SK-N-SH treated with all-trans-retinoic acid at 6 μM for 48 hours (cell line): ENCODE data around the gene MMP11.
A peak's percentile ranks its signal among the peaks of the same experiment; 100 is the strongest.

ENCODE experiments used
- ATAC-seq: fragments of 200-7000 bp; cut with Tn5 transposase; 3 replicates; pipeline ENCODE4 v1.9.1; 2020; ENCODE audit warnings: mild to moderate bottlenecking, moderate library complexity
- BACH2 ChIP-seq: fragments of 250-450 bp; sonication (Bioruptor Pico); IDR thresholded peaks from 2 replicates; pipeline ENCODE4 v1.9.0; 2021; ENCODE audit warnings: mild to moderate bottlenecking, borderline replicate concordance
- CSDC2 ChIP-seq: fragments of 250-450 bp; sonication (Bioruptor Pico); IDR thresholded peaks from 2 replicates; pipeline ENCODE4 v1.5.0; 2020; ENCODE audit warnings: mild to moderate bottlenecking, moderate library complexity
- ISL1 ChIP-seq: fragments of 250-450 bp; sonication (Bioruptor Pico); IDR thresholded peaks from 2 replicates; pipeline ENCODE4 v2.1.2; 2022; ENCODE audit warnings: mild to moderate bottlenecking, moderate library complexity
- OSR1 ChIP-seq: fragments of 250-450 bp; sonication (Bioruptor Pico); IDR thresholded peaks from 2 replicates; pipeline ENCODE4 v1.8.0; 2022; ENCODE audit warnings: moderate library complexity, mild to moderate bottlenecking, inconsistent platforms
- RARB ChIP-seq: fragments of 250-450 bp; sonication (Bioruptor Pico); IDR thresholded peaks from 2 replicates; pipeline ENCODE4 v1.8.0; 2021; ENCODE audit warnings: mild to moderate bottlenecking, moderate library complexity
- TCF4 ChIP-seq: fragments of 250-450 bp; sonication (Bioruptor Pico); IDR thresholded peaks from 2 replicates; pipeline ENCODE4 v1.8.0; 2021; ENCODE audit warnings: mild to moderate bottlenecking, moderate library complexity, borderline replicate concordance
- TOX ChIP-seq: fragments of 250-450 bp; sonication (Bioruptor Pico); IDR thresholded peaks from 2 replicates; pipeline ENCODE4 v1.8.0; 2021; ENCODE audit warnings: mild to moderate bottlenecking, moderate library complexity, borderline replicate concordance
- ZC3H10 ChIP-seq: fragments of 250-450 bp; sonication (Bioruptor Pico); IDR thresholded peaks from 2 replicates; pipeline ENCODE4 v1.5.1; 2021; ENCODE audit warnings: mild to moderate bottlenecking, moderate library complexity
- ZFP3 ChIP-seq: fragments of 250-450 bp; sonication (Bioruptor Pico); IDR thresholded peaks from 2 replicates; pipeline ENCODE4 v1.5.0; 2020; ENCODE audit warnings: mild to moderate bottlenecking, moderate library complexity
- ZNF565 ChIP-seq: fragments of 450-650 bp; formaldehyde crosslinking; conservative IDR thresholded peaks from 2 replicates; pipeline ENCODE4 v1.5.0; 2020; ENCODE audit warnings: low read depth, mild to moderate bottlenecking, moderate library complexity
- ZNF8 ChIP-seq: fragments of 450-650 bp; formaldehyde crosslinking; IDR thresholded peaks from 2 replicates; pipeline ENCODE4 v1.5.0; 2020; ENCODE audit warnings: mild to moderate bottlenecking, moderate library complexity
- TF ChIP-seq, protein P1 (sequence below): fragments of 250-450 bp; sonication (Bioruptor Pico); IDR thresholded peaks from 2 replicates; pipeline ENCODE4 v1.5.1; 2020; ENCODE audit warnings: low read depth, mild to moderate bottlenecking, moderate library complexity
- TF ChIP-seq, protein P2 (sequence below): fragments of 250-450 bp; sonication (Bioruptor Pico); IDR thresholded peaks from 2 replicates; pipeline ENCODE4 v1.8.0; 2021; ENCODE audit warnings: low read depth, mild to moderate bottlenecking, moderate library complexity, borderline replicate concordance
- TF ChIP-seq, protein P3 (sequence below): fragments of 250-450 bp; sonication (Bioruptor Pico); IDR thresholded peaks from 2 replicates; pipeline ENCODE4 v1.5.0; 2020; ENCODE audit warnings: mild to moderate bottlenecking, moderate library complexity
- TF ChIP-seq, protein P4 (sequence below): fragments of 250-450 bp; sonication (Bioruptor Pico); IDR thresholded peaks from 2 replicates; pipeline ENCODE4 v1.5.1; 2021; ENCODE audit warnings: mild to moderate bottlenecking, moderate library complexity

The MMP11 gene

DNA sequence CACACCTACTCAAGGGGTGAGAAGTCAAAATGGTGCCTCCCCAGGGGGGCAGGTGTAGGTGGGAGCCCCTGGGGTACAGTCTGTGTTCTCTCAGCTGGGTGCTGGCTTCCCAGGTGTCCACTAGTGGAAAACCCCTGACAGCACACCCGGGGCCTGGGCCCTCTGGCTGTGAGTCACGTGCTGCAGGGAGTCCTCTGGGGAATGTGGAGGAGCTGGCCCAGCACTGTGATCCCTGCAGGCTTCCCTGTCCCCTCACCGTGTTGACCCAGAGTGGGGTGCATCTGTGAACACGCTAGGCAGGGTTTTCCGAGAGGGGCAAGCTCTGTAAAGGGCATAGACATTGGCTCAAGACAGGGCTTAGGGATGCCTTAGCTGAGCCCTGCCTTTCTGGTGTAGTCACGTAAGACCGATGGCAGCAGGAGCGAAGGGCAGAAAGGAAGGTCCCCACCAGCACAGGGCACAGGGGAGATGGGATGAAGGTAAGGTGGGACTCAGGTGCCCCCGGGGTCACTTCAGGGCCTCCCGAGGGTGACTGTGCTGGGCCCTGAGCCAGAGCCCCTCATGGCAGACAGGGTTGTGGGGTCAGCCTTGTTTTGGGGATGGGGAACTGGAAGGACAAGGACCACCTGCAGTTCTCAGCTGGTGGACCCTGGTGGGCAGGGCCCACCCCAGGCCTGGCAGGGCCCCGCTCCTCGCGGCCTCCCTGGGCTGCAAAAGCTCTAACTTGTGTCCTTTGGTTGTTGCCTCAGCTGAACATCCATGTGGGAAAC, 52.0 kb downstream of the MMP11 start (continued):
- TF ChIP-seq RARB (CRISPR knock-in tag) = no peak
- TF ChIP-seq, protein P1, sequence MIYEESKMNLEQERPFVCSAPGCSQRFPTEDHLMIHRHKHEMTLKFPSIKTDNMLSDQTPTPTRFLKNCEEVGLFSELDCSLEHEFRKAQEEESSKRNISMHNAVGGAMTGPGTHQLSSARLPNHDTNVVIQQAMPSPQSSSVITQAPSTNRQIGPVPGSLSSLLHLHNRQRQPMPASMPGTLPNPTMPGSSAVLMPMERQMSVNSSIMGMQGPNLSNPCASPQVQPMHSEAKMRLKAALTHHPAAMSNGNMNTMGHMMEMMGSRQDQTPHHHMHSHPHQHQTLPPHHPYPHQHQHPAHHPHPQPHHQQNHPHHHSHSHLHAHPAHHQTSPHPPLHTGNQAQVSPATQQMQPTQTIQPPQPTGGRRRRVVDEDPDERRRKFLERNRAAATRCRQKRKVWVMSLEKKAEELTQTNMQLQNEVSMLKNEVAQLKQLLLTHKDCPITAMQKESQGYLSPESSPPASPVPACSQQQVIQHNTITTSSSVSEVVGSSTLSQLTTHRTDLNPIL (CRISPR knock-in tag) = no peak

DNA sequence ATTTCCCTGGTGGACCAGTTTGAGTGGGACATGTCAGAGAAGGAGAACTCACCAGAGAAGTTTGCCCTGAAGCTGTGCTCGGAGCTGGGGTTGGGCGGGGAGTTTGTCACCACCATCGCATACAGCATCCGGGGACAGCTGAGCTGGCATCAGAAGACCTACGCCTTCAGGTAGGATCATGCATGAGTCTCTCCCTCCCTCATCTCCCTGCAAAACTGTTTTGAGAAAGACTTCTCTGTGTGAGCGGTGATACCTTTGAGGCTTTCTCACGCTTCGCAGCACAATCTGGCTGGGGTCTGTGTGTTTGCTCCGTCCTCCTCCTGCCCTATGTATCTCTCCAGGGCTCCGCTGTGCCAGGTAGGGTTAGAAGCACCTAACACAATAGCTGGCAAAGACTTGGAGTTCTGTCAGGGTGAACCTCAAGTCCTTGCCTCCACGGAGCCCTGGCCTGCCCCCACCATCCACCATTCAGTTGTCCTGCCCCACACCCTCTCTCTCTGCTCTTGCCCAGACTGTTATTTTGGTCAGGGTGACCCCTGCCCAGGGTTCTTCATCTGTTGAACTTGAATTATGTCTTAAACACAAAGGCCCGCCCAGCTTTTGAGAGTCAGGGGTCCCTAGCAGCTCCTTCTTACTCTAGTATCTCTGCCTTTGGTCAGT, 52.7 kb downstream of the MMP11 start:
- TF ChIP-seq ZNF565 (CRISPR knock-in tag) (no peak), BACH2 (no peak), ZNF8 (CRISPR knock-in tag) (no peak), ZC3H10 (CRISPR knock-in tag) (no peak)
- TF ChIP-seq, protein P2, sequence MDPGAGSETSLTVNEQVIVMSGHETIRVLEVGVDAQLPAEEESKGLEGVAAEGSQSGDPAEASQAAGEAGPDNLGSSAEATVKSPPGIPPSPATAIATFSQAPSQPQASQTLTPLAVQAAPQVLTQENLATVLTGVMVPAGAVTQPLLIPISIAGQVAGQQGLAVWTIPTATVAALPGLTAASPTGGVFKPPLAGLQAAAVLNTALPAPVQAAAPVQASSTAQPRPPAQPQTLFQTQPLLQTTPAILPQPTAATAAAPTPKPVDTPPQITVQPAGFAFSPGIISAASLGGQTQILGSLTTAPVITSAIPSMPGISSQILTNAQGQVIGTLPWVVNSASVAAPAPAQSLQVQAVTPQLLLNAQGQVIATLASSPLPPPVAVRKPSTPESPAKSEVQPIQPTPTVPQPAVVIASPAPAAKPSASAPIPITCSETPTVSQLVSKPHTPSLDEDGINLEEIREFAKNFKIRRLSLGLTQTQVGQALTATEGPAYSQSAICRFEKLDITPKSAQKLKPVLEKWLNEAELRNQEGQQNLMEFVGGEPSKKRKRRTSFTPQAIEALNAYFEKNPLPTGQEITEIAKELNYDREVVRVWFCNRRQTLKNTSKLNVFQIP (CRISPR knock-in tag) = no peak
- no peak for ATAC-seq

DNA sequence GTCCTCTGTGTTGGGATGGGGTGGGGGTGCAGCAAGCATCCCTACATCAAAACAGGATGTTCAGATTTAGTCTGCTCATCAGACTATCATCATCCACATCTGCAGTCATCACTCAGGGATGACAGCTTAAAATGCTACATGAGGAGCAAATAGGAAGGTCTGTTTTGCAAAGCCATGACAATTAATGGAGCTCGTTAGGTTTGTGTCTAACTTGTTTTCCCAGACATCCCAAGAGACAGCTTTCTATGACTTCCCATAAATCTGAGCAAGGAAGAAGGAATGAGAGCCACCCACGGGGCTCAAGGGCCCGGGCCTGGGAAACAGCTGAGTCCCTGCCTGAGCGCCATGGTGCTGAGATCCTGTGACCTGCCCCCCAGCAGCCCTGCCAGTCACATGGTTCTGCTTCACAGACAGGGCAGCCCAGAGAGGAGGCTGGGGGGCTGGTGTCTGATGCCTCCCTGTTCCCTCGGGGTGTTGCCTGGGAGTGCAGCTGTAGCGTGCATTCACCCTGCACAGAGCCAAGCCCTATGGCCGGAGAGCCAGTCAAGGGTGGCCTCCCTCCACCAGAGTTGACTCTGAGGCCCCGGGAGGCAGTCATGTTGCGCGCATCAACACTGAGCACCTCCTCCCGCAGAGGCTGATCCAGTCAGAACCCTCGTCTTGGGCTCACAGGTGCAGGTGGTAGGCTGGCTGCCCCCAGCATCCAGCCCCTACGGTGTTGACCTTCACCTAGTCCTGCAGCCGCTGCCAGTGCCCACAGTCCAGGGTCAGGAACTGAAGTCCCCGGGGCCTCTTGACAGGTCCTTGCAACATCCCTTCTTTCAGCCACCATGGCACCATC, 54.1 kb downstream of the MMP11 start:
- TF ChIP-seq, protein P1 (CRISPR knock-in tag) = no peak
- TF ChIP-seq, protein P3, sequence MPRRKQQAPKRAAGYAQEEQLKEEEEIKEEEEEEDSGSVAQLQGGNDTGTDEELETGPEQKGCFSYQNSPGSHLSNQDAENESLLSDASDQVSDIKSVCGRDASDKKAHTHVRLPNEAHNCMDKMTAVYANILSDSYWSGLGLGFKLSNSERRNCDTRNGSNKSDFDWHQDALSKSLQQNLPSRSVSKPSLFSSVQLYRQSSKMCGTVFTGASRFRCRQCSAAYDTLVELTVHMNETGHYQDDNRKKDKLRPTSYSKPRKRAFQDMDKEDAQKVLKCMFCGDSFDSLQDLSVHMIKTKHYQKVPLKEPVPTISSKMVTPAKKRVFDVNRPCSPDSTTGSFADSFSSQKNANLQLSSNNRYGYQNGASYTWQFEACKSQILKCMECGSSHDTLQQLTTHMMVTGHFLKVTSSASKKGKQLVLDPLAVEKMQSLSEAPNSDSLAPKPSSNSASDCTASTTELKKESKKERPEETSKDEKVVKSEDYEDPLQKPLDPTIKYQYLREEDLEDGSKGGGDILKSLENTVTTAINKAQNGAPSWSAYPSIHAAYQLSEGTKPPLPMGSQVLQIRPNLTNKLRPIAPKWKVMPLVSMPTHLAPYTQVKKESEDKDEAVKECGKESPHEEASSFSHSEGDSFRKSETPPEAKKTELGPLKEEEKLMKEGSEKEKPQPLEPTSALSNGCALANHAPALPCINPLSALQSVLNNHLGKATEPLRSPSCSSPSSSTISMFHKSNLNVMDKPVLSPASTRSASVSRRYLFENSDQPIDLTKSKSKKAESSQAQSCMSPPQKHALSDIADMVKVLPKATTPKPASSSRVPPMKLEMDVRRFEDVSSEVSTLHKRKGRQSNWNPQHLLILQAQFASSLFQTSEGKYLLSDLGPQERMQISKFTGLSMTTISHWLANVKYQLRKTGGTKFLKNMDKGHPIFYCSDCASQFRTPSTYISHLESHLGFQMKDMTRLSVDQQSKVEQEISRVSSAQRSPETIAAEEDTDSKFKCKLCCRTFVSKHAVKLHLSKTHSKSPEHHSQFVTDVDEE (CRISPR knock-in tag) = peak; percentile 94
- TF ChIP-seq OSR1 (CRISPR knock-in tag) = no peak
- 0 out of 2 replicates have a peak, but pooled peaks have one; percentile 51 for TF ChIP-seq ZNF8 (CRISPR knock-in tag)
- TF ChIP-seq TCF4 (CRISPR knock-in tag) = peak; percentile 88
- peak; percentile 58 for TF ChIP-seq ISL1 (CRISPR knock-in tag)
- ATAC-seq = peak; percentile 44

DNA sequence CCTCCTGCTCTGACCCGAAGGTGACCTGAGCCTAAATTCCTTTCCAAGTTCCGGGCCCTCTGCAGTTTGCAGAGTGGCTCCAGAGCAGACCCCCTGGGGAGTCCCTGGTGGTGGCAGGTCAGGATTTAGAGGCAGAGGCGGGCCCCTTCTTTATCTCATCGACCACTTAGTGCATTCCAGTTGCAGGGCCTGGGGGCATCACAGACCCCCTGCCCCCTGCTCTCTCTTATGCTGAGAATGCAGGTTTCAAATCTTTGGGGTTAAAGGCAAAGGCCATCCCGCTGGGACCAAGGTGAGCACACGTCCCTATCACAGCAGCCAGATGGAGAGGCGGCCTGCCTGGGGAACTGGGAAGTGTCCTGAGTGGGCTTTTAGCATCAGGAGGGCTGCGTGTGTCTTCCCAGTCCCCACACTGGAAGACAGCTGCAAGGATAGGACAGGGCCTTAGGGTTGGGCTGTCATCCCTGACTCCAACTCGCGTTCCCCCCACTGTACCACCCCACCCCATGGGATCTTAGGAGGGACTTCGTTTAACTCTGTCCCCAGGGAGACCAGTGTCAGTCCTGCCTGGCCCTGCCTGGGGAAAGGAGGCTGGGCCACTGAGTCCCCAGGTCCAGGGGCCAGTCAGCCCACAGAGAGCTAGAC, 54.8 kb downstream of the MMP11 start:
- no peak for ATAC-seq
- TF ChIP-seq CSDC2 (CRISPR knock-in tag) (no peak), BACH2 (no peak), TOX (no peak), ZFP3 (CRISPR knock-in tag) (no peak), ZNF565 (CRISPR knock-in tag) (no peak)
- TF ChIP-seq, protein P4, sequence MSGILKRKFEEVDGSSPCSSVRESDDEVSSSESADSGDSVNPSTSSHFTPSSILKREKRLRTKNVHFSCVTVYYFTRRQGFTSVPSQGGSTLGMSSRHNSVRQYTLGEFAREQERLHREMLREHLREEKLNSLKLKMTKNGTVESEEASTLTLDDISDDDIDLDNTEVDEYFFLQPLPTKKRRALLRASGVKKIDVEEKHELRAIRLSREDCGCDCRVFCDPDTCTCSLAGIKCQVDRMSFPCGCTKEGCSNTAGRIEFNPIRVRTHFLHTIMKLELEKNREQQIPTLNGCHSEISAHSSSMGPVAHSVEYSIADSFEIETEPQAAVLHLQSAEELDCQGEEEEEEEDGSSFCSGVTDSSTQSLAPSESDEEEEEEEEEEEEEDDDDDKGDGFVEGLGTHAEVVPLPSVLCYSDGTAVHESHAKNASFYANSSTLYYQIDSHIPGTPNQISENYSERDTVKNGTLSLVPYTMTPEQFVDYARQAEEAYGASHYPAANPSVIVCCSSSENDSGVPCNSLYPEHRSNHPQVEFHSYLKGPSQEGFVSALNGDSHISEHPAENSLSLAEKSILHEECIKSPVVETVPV = no peak
- TF ChIP-seq, protein P2 (CRISPR knock-in tag) = no peak
- TF ChIP-seq, protein P1 (CRISPR knock-in tag) = no peak
- TF ChIP-seq, all 23 proteins: peak for 0
